Ascending aorta (tissue), 2 donors: ENCODE data around the gene PPP4R1. TPM values are rescaled to one million over a fixed set of nuclear protein-coding genes. Genes with fewer than 3 reads are reported as not detected.

Source experiments
- DNase-seq, 2 donors: peaks; one replicate each; pipeline ENCODE4 v3.0.0-alpha.2; 2019; ENCODE audit warnings: low spot score in 2 of 2
- H3K27ac ChIP-seq, 2 donors: fragments of 200-600 bp; sonication (generic); one replicate each; pipeline ENCODE4 v1.5.1; 2016 to 2017; ENCODE audit warnings: mild to moderate bottlenecking in 1 of 2
- H3K27me3 ChIP-seq: fragments of 200-600 bp; sonication (generic); one replicate; pipeline ENCODE4 v1.5.1; 2017
- H3K36me3 ChIP-seq, 2 donors: fragments of 200-600 bp; sonication (generic); one replicate each; pipeline ENCODE4 v1.5.1; 2016
- H3K4me1 ChIP-seq, 2 donors: fragments of 200-600 bp; sonication (generic); one replicate each; pipeline ENCODE4 v1.5.1; 2016 to 2017; ENCODE audit warnings: mild to moderate bottlenecking in 1 of 2
- H3K4me3 ChIP-seq, 2 donors: fragments of 200-600 bp; sonication (generic); one replicate each; pipeline ENCODE4 v1.5.1; 2016 to 2017; ENCODE audit warnings: mild to moderate bottlenecking in 1 of 2
- H3K9me3 ChIP-seq, 2 donors: fragments of 200-600 bp; sonication (generic); one replicate each; pipeline ENCODE4 v1.5.1; 2016
- intact Hi-C: fragments of 100-400 bp; cut with DNase I; formaldehyde crosslinking; loops from one replicate; pipeline ENCODE4 v1.15.1; 2023
- total RNA-seq: library from RNA; depleted of rRNA; stranded (reverse); fragments of >200 nt; gene quantifications from one replicate; pipeline ENCODE4 v1.1.0, GENCODE V29; 2016
- TF ChIP-seq, protein P1 (sequence below), 3 experiments: fragments of 200-600 bp in 2 of 3; fragments of 450-650 bp in 1 of 3; sonication (generic) in 2 of 3; IDR thresholded peaks; one replicate each; pipeline ENCODE4 v1.5.1; 2016 to 2019; ENCODE audit warnings: antibody characterized with exemption in 3 of 3, mild to moderate bottlenecking in 1 of 3, moderate library complexity in 1 of 3

The PPP4R1 gene
- total RNA-seq, 1 donor from 2014 or later: 34.4 TPM

DNA sequence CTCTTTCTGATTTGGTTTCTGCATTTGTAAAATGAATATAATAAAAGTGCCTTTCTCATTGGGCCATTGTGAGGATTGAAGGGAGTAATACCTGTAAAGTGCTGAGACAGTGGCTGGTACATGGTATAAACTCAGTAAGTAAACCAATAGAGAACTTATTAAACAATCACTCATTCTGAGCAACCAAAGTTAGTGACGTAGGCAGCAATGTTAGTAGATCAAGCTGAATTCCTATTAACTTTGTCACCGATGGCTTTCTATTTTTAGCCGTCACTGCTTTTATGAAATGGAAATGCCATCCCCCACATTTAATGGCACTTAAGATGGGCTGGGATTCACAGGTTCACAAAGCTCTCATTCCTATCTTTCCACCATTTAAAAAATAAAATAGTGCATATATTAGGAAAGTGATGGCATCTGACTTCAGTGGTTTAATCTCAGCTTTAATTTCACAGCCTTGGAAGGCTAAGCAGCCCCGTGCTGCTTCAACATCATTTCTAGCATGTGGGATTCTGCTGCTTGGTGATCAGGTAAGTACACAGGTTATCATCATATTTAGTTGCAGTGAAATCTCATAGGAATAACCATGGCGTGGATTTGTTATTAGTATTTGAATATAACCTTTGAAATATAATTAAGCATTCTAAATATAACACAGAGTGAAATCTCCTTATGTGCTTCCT lies 17.6 kb upstream of the PPP4R1 start:
- Histone ChIP-seq H3K4me3 (peak overlapping the region in 1 of 2 donors; percentile 13), H3K4me1 (peaks cover 0 to 8% of the 10 kb centered on the region in 2 donors), H3K9me3 (no peaks in the 10 kb centered on the region), H3K36me3 (no peaks in the 10 kb centered on the region), H3K27me3 (no peaks in the 10 kb centered on the region), H3K27ac (no peak overlapping the region)
- intact Hi-C loops: no loop called here
- peak in 1 of 2 donors; percentile 53 for DNase-seq
- TF ChIP-seq, protein P1, sequence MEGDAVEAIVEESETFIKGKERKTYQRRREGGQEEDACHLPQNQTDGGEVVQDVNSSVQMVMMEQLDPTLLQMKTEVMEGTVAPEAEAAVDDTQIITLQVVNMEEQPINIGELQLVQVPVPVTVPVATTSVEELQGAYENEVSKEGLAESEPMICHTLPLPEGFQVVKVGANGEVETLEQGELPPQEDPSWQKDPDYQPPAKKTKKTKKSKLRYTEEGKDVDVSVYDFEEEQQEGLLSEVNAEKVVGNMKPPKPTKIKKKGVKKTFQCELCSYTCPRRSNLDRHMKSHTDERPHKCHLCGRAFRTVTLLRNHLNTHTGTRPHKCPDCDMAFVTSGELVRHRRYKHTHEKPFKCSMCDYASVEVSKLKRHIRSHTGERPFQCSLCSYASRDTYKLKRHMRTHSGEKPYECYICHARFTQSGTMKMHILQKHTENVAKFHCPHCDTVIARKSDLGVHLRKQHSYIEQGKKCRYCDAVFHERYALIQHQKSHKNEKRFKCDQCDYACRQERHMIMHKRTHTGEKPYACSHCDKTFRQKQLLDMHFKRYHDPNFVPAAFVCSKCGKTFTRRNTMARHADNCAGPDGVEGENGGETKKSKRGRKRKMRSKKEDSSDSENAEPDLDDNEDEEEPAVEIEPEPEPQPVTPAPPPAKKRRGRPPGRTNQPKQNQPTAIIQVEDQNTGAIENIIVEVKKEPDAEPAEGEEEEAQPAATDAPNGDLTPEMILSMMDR (IDR thresholded peaks at IDR 0.05): no peak

DNA sequence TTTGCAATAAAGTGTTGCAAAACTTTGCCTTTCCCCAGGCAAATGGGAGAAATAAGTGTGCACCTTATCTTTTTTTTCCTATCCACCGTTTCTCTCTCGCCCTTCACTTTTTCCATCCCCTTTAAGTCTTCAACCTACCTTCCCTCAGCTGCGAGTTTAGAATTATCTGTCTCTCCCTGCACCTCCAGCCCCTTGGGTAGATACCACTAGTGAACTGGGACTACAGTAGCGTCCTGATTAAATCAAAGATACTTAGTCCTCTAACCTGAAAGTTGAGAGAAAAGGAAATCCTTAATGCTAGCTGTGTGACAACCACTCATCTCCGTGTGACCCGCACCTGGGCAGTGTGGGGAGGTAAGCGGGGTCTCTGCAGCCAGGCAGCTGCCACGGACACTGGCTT lies 16.1 kb upstream of the PPP4R1 start:
- Histone ChIP-seq H3K9me3 (no peaks in the 10 kb centered on the region), H3K27me3 (no peaks in the 10 kb centered on the region), H3K4me3 (no peak overlapping the region), H3K36me3 (no peaks in the 10 kb centered on the region), H3K27ac (no peak overlapping the region), H3K4me1 (peaks cover 0 to 8% of the 10 kb centered on the region in 2 donors)
- intact Hi-C loops: no loop called here
- peak in 1 of 2 donors; percentile 33 for DNase-seq
- TF ChIP-seq, protein P1 (IDR thresholded peaks at IDR 0.05): no peak

DNA sequence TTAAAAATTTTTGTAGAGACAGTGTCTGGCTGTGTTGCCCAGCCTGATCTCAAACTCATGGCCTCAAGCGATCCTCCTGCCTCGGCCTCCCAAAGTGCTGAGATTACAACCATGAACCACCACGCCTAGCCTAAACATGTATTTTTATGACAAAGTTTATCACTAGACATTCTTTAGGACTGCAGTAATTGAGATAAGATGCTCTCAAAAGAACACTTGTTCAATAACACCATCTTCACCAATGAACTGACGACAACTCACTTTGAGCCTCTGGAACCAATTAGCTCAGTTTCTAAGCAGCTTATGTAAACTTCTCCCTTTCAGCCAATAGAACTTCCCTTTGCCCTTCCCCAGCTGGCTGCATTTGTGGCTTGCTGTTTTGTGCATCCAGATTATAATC lies 15.3 kb upstream of the PPP4R1 start:
- Histone ChIP-seq H3K4me1 (peaks cover 0 to 8% of the 10 kb centered on the region in 2 donors), H3K27ac (no peak overlapping the region), H3K27me3 (no peaks in the 10 kb centered on the region), H3K9me3 (no peaks in the 10 kb centered on the region), H3K36me3 (no peaks in the 10 kb centered on the region), H3K4me3 (no peak overlapping the region)
- intact Hi-C loops: no loop called here
- TF ChIP-seq, protein P1 (IDR thresholded peaks at IDR 0.05): no peak
- peak in 1 of 2 donors; percentile 11 for DNase-seq

DNA sequence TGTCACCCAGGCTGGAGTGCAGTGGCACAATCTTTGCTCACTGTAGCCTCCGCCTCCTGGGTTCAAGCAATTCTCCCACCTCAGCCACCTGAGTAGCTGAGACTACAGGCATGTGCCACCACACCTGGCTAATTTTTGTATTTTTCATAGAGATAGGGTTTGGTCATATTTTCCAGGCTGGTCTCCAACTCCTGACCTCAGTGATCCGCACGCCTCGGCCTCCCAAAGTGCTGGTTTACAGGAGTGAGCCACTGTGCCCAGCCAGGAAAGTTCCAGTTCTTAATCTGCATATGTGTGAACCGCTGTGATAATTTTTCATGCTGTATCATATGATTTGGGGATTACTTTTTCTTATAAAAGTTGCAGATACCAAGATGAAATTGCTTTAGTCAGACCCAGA lies 14.6 kb upstream of the PPP4R1 start:
- Histone ChIP-seq H3K4me3 (no peak overlapping the region), H3K9me3 (no peaks in the 10 kb centered on the region), H3K27me3 (no peaks in the 10 kb centered on the region), H3K27ac (no peak overlapping the region), H3K36me3 (no peaks in the 10 kb centered on the region), H3K4me1 (peaks cover 0 to 8% of the 10 kb centered on the region in 2 donors)
- intact Hi-C loops: no loop called here
- TF ChIP-seq, protein P1 (IDR thresholded peaks at IDR 0.05): no peak
- peak in 1 of 2 donors; percentile 4 for DNase-seq

DNA sequence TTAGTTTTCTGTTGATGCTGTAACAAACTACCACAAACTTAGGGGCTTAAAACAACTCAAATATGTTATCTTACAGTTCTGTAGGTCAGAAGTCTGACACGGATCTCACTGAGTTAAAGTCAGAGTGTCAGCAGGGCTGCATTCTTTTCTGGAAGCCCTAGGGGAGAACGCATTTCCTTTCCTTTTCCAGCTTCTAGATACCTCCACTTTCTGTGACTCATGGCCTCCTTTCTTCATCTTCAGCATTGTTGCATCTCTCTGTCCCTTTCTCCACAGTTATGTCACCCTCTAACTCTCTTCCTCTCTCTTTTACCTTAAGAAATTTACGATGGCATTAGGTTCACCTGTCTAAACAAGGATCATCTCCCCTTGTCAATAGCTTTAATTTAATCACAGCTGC lies 13.3 kb upstream of the PPP4R1 start:
- peak in 1 of 2 donors; percentile 5 for DNase-seq
- intact Hi-C loops: no loop called here
- H3K27me3 ChIP-seq: no peaks in the 10 kb centered on the region
- peaks cover 0 to 8% of the 10 kb centered on the region in 2 donors for H3K4me1 ChIP-seq
- TF ChIP-seq, protein P1 (IDR thresholded peaks at IDR 0.05): no peak
- no peak overlapping the region for H3K4me3 ChIP-seq
- H3K9me3 ChIP-seq: no peaks in the 10 kb centered on the region
- no peak overlapping the region for H3K27ac ChIP-seq
- H3K36me3 ChIP-seq: no peaks in the 10 kb centered on the region
